ENCODE data around the gene USP10. TPM values are rescaled to one million over a fixed set of nuclear protein-coding genes. Genes with fewer than 3 reads are reported as not detected.
A peak's percentile ranks its signal among the peaks of the same experiment; 100 is the strongest.
"Not testable (repeated sequence)": the region's sequence is repeated elsewhere in the genome, so short reads cannot be mapped to it uniquely, and the experiment has no call there.

USP10 gene
- total and polyA plus RNA-seq, 3 experiments from 2014 or later: 86.1 to 146 (median 143) TPM

- Mint-ChIP-seq H3K4me3 (peak overlapping the region in 1 of 7 donors; percentile 1), H3K4me1 (no peaks in the 10 kb centered on the region), H3K27me3 (peaks cover 12 to 20% of the 10 kb centered on the region in 2 donors), H3K9me3 (no peaks in the 10 kb centered on the region), H3K27ac (peak overlapping the region in 1 of 8 donors; percentile 43), H3K36me3 (no peaks in the 10 kb centered on the region)
- H3K4me1 ChIP-seq (ENCODE audit: insufficient read depth, low read length): no peaks in the 10 kb centered on the region
- no peaks in the 10 kb centered on the region for H3K36me3 ChIP-seq (ENCODE audit: insufficient read depth, low read length)
- ChIA-PET POLR2A (no interaction called here), CTCF (no interaction called here)
- H3K9me3 ChIP-seq (ENCODE audit: low read length): no peaks in the 10 kb centered on the region
- H3K27ac ChIP-seq (ENCODE audit: low read depth, low read length): no peak overlapping the region
- H3K4me3 ChIP-seq (ENCODE audit: low read length): no peak overlapping the region
- no peak for DNase-seq
- no peaks in the 10 kb centered on the region for H3K27me3 ChIP-seq (ENCODE audit: insufficient read depth, low read length, poor library complexity, severe bottlenecking)
Measured at GRCh38 chr16:84690088-84690819, 9.5 kb upstream of the USP10 start.

- ChIA-PET CTCF (no interaction called here), POLR2A (interaction anchor here (0.7 kb wide), 1 partner anchor 491 kb away, joined by 6 read pairs; no protein-coding TSS in a partner anchor)
- Histone ChIP-seq H3K27me3 (ENCODE audit: insufficient read depth, low read length, poor library complexity, severe bottlenecking) (no peaks in the 10 kb centered on the region), H3K36me3 (ENCODE audit: insufficient read depth, low read length) (no peaks in the 10 kb centered on the region), H3K9me3 (ENCODE audit: low read length) (no peaks in the 10 kb centered on the region), H3K4me1 (ENCODE audit: insufficient read depth, low read length) (no peaks in the 10 kb centered on the region), H3K4me3 (ENCODE audit: low read length) (no peak overlapping the region), H3K27ac (ENCODE audit: low read depth, low read length) (no peak overlapping the region)
- Mint-ChIP-seq H3K9me3 (no peaks in the 10 kb centered on the region), H3K27ac (peak overlapping the region in 1 of 8 donors; percentile 46), H3K36me3 (no peaks in the 10 kb centered on the region), H3K4me3 (no peak overlapping the region), H3K4me1 (no peaks in the 10 kb centered on the region), H3K27me3 (peaks cover 9 to 15% of the 10 kb centered on the region in 2 donors)
- DNase-seq: no peak
Measured at GRCh38 chr16:84692451-84693214, 7.2 kb upstream of the USP10 start.

GRCh38 chr16:84693869-84694268, 5.9 kb upstream of the USP10 start:
- POLR2A ChIA-PET: not testable (repeated sequence)

GRCh38 chr16:84694980-84695379, 4.8 kb upstream of the USP10 start:
- Histone ChIP-seq H3K27ac (ENCODE audit: low read depth, low read length) (no peak overlapping the region), H3K4me3 (ENCODE audit: low read length) (no peak overlapping the region), H3K9me3 (ENCODE audit: low read length) (no peaks in the 10 kb centered on the region), H3K36me3 (ENCODE audit: insufficient read depth, low read length) (no peaks in the 10 kb centered on the region), H3K27me3 (ENCODE audit: insufficient read depth, low read length, poor library complexity, severe bottlenecking) (no peaks in the 10 kb centered on the region), H3K4me1 (ENCODE audit: insufficient read depth, low read length) (no peaks in the 10 kb centered on the region)
- Mint-ChIP-seq H3K27ac (no peak overlapping the region), H3K36me3 (no peaks in the 10 kb centered on the region), H3K4me3 (peak overlapping the region in 1 of 7 donors; percentile 58), H3K9me3 (no peaks in the 10 kb centered on the region), H3K27me3 (peaks cover 2 to 5% of the 10 kb centered on the region in 2 donors), H3K4me1 (peaks cover 6 to 8% (median 7%) of the 10 kb centered on the region in 3 donors)
- CTCF ChIA-PET: interaction anchor here (1.2 to 1.5 kb wide), 2 partner anchors 23 to 30 kb away, joined by 3 to 5 read pairs; no protein-coding TSS in a partner anchor
- POLR2A ChIA-PET: no interaction called here
- DNase-seq: no peak

More at GRCh38 chr16:84693869-84694268, 5.9 kb upstream of the USP10 start:
- not testable (repeated sequence) for H3K4me1 ChIP-seq (ENCODE audit: insufficient read depth, low read length); H3K9me3 ChIP-seq (ENCODE audit: low read length); H3K4me3 ChIP-seq (ENCODE audit: low read length); H3K27ac Mint-ChIP-seq; H3K4me3 Mint-ChIP-seq; H3K36me3 ChIP-seq (ENCODE audit: insufficient read depth, low read length); H3K27me3 ChIP-seq (ENCODE audit: insufficient read depth, low read length, poor library complexity, severe bottlenecking); H3K4me1 Mint-ChIP-seq; H3K36me3 Mint-ChIP-seq; H3K9me3 Mint-ChIP-seq; H3K27ac ChIP-seq (ENCODE audit: low read depth, low read length); DNase-seq
- H3K27me3 Mint-ChIP-seq: peaks cover 3 to 12% of the 10 kb centered on the region in 2 donors
- CTCF ChIA-PET: interaction anchor here (1.5 kb wide), 1 partner anchor 22 kb away, joined by 5 read pairs; no protein-coding TSS in a partner anchor

GRCh38 chr16:84699147-84699711, 571 bp upstream of the USP10 start:
- Mint-ChIP-seq H3K4me3 (peak overlapping the region; percentile 79 to 91 (median 85)), H3K36me3 (peaks cover 0 to 3% (median 0%) of the 10 kb centered on the region in 3 donors), H3K27me3 (peaks cover 0 to 2% of the 10 kb centered on the region in 2 donors), H3K27ac (peak overlapping the region in 7 of 8 donors; percentile 29 to 88 (median 81)), H3K9me3 (no peaks in the 10 kb centered on the region), H3K4me1 (peaks cover 35 to 44% (median 42%) of the 10 kb centered on the region in 3 donors)
- ChIA-PET POLR2A (no interaction called here), CTCF (interaction anchor here (0.7 to 1.9 kb wide), 2 partner anchors 26 to 105 kb away, joined by 4 to 5 read pairs; no protein-coding TSS in a partner anchor)
- H3K4me1 ChIP-seq (ENCODE audit: insufficient read depth, low read length): peaks cover 31% of the 10 kb centered on the region
- H3K36me3 ChIP-seq (ENCODE audit: insufficient read depth, low read length): peaks cover under 1% of the 10 kb centered on the region
- H3K9me3 ChIP-seq (ENCODE audit: low read length): no peaks in the 10 kb centered on the region
- H3K27ac ChIP-seq (ENCODE audit: low read depth, low read length): peak overlapping the region; percentile 47
- no peaks in the 10 kb centered on the region for H3K27me3 ChIP-seq (ENCODE audit: insufficient read depth, low read length, poor library complexity, severe bottlenecking)
- peak overlapping the region; percentile 56 for H3K4me3 ChIP-seq (ENCODE audit: low read length)
- DNase-seq: no peak

- H3K4me1 Mint-ChIP-seq: peaks cover 45 to 58% (median 55%) of the 10 kb centered on the region in 3 donors
- H3K27ac ChIP-seq (ENCODE audit: low read depth, low read length): peak overlapping the region; percentile 73
- ChIA-PET POLR2A (interaction anchor here (0.9 kb wide), 1 partner anchor 53 kb away, joined by 3 read pairs; the partner anchor contains the start of gene KLHL36), CTCF (interaction anchor here (0.9 to 2.3 kb wide), 11 partner anchors 9 to 194 kb away, joined by 3 to 15 read pairs (median 5); no protein-coding TSS in a partner anchor)
- peak in 4 of 5 donors; percentile 23 to 63 (median 50) for DNase-seq
- peaks cover 0 to 10% (median 0%) of the 10 kb centered on the region in 3 donors for H3K36me3 Mint-ChIP-seq
- peak overlapping the region; percentile 96 to 99 (median 98) for H3K4me3 Mint-ChIP-seq
- H3K36me3 ChIP-seq (ENCODE audit: insufficient read depth, low read length): peaks cover 7% of the 10 kb centered on the region
- no peaks in the 10 kb centered on the region for H3K27me3 ChIP-seq (ENCODE audit: insufficient read depth, low read length, poor library complexity, severe bottlenecking)
- peaks cover 44% of the 10 kb centered on the region for H3K4me1 ChIP-seq (ENCODE audit: insufficient read depth, low read length)
- no peaks in the 10 kb centered on the region for H3K9me3 ChIP-seq (ENCODE audit: low read length)
- H3K27ac Mint-ChIP-seq: peak overlapping the region; percentile 91 to 98 (median 96)
- peak overlapping the region; percentile 74 for H3K4me3 ChIP-seq (ENCODE audit: low read length)
- H3K9me3 Mint-ChIP-seq: no peaks in the 10 kb centered on the region
- peaks cover 0 to 2% of the 10 kb centered on the region in 2 donors for H3K27me3 Mint-ChIP-seq
Measured at GRCh38 chr16:84700446-84701300, 873 bp downstream of the USP10 start.

GRCh38 chr16:84703681-84704080, 3.9 kb downstream of the USP10 start:
- ChIA-PET POLR2A (no interaction called here), CTCF (interaction anchor here (1.0 to 2.5 kb wide), 4 partner anchors 16 to 32 kb away, joined by 3 to 10 read pairs (median 6); no protein-coding TSS in a partner anchor)
- H3K4me1 ChIP-seq (ENCODE audit: insufficient read depth, low read length): peaks cover 47% of the 10 kb centered on the region

More at GRCh38 chr16:84703681-84704080, 3.9 kb downstream of the USP10 start:
- Mint-ChIP-seq H3K9me3 (no peaks in the 10 kb centered on the region), H3K4me1 (peaks cover 64 to 81% (median 79%) of the 10 kb centered on the region in 3 donors), H3K36me3 (peaks cover 0 to 18% (median under 1%) of the 10 kb centered on the region in 3 donors), H3K27ac (peak overlapping the region in 1 of 8 donors; percentile 18), H3K4me3 (peak overlapping the region in 2 of 7 donors; percentile 3 to 12), H3K27me3 (peaks cover 0 to 2% of the 10 kb centered on the region in 2 donors)
- Histone ChIP-seq H3K9me3 (ENCODE audit: low read length) (no peaks in the 10 kb centered on the region), H3K36me3 (ENCODE audit: insufficient read depth, low read length) (peaks cover 7% of the 10 kb centered on the region), H3K4me3 (ENCODE audit: low read length) (no peak overlapping the region), H3K27ac (ENCODE audit: low read depth, low read length) (no peak overlapping the region), H3K27me3 (ENCODE audit: insufficient read depth, low read length, poor library complexity, severe bottlenecking) (no peaks in the 10 kb centered on the region)
- DNase-seq: no peak
